GM23338 (cell line): Measurements from ENCODE around the gene DGKG. TPM values are rescaled to one million over a fixed set of nuclear protein-coding genes. Genes with fewer than 3 reads are reported as not detected.

Source experiments
- ATAC-seq: fragments of 200-7000 bp; cut with Tn5 transposase; 3 replicates; pipeline ENCODE4 v1.9.1; 2020
- DNase-seq: peaks from one replicate; pipeline ENCODE4 v3.0.0-alpha.2; 2015; ENCODE audit warnings: low spot score
- H2AFZ ChIP-seq: fragments of 200-600 bp; sonication (generic); 2 replicates; pipeline ENCODE4 v1.8.0; 2016; ENCODE audit warnings: antibody characterized with exemption, mild to moderate bottlenecking, moderate library complexity
- H3F3A ChIP-seq: fragments of 200-600 bp; sonication (generic); replicated peaks from 2 replicates; pipeline ENCODE4 v1.8.0; 2017; ENCODE audit warnings: antibody characterized with exemption, mixed run types, low read depth
- H3K27ac ChIP-seq: fragments of 200-600 bp; sonication (generic); 2 replicates; pipeline ENCODE4 v1.6.1; 2016; ENCODE audit warnings: low read depth
- H3K27me3 ChIP-seq: fragments of 200-600 bp; sonication (generic); 2 replicates; pipeline ENCODE4 v1.8.0; 2016; ENCODE audit warnings: mild to moderate bottlenecking, mixed run types, moderate library complexity; ENCODE audit not compliant: insufficient read depth
- H3K36me3 ChIP-seq: fragments of 200-600 bp; sonication (generic); 2 replicates; pipeline ENCODE4 v1.8.0; 2016; ENCODE audit warnings: mild to moderate bottlenecking; ENCODE audit not compliant: insufficient read depth
- H3K4me1 ChIP-seq: fragments of 200-600 bp; sonication (generic); 2 replicates; pipeline ENCODE4 v1.8.0; 2016; ENCODE audit warnings: mild to moderate bottlenecking, moderate library complexity; ENCODE audit not compliant: insufficient read depth
- H3K4me2 ChIP-seq: fragments of 200-600 bp; sonication (generic); 2 replicates; pipeline ENCODE4 v1.7.1; 2017; ENCODE audit warnings: mixed run types
- H3K4me3 ChIP-seq: fragments of 200-600 bp; sonication (generic); 2 replicates; pipeline ENCODE4 v1.6.1; 2016; ENCODE audit warnings: mixed run types
- H3K79me2 ChIP-seq: fragments of 200-600 bp; sonication (generic); replicated peaks from 2 replicates; pipeline ENCODE4 v1.8.0; 2017; ENCODE audit warnings: mild to moderate bottlenecking; ENCODE audit not compliant: insufficient read depth
- H3K9me2 ChIP-seq: fragments of 200-600 bp; sonication (generic); 2 replicates; pipeline ENCODE4 v1.8.0; 2017; ENCODE audit not compliant: insufficient read depth
- H4K20me1 ChIP-seq: fragments of 200-600 bp; sonication (generic); replicated peaks from 2 replicates; pipeline ENCODE4 v1.8.0; 2017; ENCODE audit warnings: mild to moderate bottlenecking; ENCODE audit not compliant: insufficient read depth
- H3K27ac Mint-ChIP-seq: 2 replicates; pipeline ENCODE4 v1.8.0; 2020; ENCODE audit warnings: inconsistent platforms, mild to moderate bottlenecking, moderate library complexity, mixed read lengths
- H3K27me3 Mint-ChIP-seq: 3 replicates; pipeline ENCODE4 v1.8.0; 2022; ENCODE audit warnings: low read depth, mild to moderate bottlenecking, moderate library complexity, mixed read lengths, inconsistent platforms; ENCODE audit not compliant: insufficient read depth, poor library complexity
- H3K36me3 Mint-ChIP-seq: 3 replicates; pipeline ENCODE4 v1.8.0; 2021; ENCODE audit warnings: low read depth, mild to moderate bottlenecking, inconsistent platforms, moderate library complexity, mixed read lengths
- H3K4me1 Mint-ChIP-seq: 3 replicates; pipeline ENCODE4 v1.8.0; 2020; ENCODE audit warnings: mild to moderate bottlenecking, inconsistent platforms, mixed read lengths
- H3K4me3 Mint-ChIP-seq: 3 replicates; pipeline ENCODE4 v1.8.0; 2021; ENCODE audit warnings: moderate library complexity, mild to moderate bottlenecking, inconsistent platforms, mixed read lengths
- H3K9me3 Mint-ChIP-seq: 3 replicates; pipeline ENCODE4 v1.8.0; 2020; ENCODE audit warnings: moderate library complexity, mild to moderate bottlenecking, inconsistent platforms, mixed read lengths
- CREB1 ChIP-seq: fragments of 250-450 bp; sonication (Bioruptor Pico); IDR thresholded peaks from 2 replicates; pipeline ENCODE4 v1.5.0; 2020; ENCODE audit warnings: low read depth, mild to moderate bottlenecking, moderate library complexity
- CTCF ChIP-seq, 2 experiments: fragments of 200-600 bp in 1 of 2; sonication (generic) in 1 of 2; conservative IDR thresholded peaks; 2 replicates each; pipeline versions ENCODE4 v1.5.1 to v1.6.1; 2016 to 2017; ENCODE audit warnings: antibody characterized with exemption in 2 of 2, low read depth in 2 of 2, mild to moderate bottlenecking in 2 of 2, moderate library complexity in 1 of 2
- ETS1 ChIP-seq: IDR thresholded peaks from 2 replicates; pipeline ENCODE4 v1.6.1; 2016; ENCODE audit warnings: antibody characterized with exemption
- EZH2 ChIP-seq: fragments of 200-600 bp; sonication (generic); IDR thresholded peaks from one replicate; pipeline ENCODE4 v1.8.0; 2017; ENCODE audit warnings: antibody characterized with exemption, mild to moderate bottlenecking, low read depth; ENCODE audit not compliant: unreplicated experiment
- EZH2phosphoT487 ChIP-seq: fragments of 200-600 bp; sonication (generic); IDR thresholded peaks from one replicate; pipeline ENCODE4 v1.8.1; 2018; ENCODE audit warnings: antibody characterized with exemption; ENCODE audit not compliant: unreplicated experiment
- JUNB ChIP-seq: IDR thresholded peaks from one replicate; pipeline ENCODE4 v1.6.1; 2016; ENCODE audit warnings: antibody characterized with exemption; ENCODE audit not compliant: unreplicated experiment
- NANOG ChIP-seq: IDR thresholded peaks from 2 replicates; pipeline ENCODE4 v1.6.1; 2016; ENCODE audit warnings: antibody characterized with exemption, borderline replicate concordance
- POLR2AphosphoS5 ChIP-seq: IDR thresholded peaks from 2 replicates; pipeline ENCODE4 v1.6.1; 2016; ENCODE audit warnings: antibody characterized with exemption, low read depth
- REST ChIP-seq: IDR thresholded peaks from one replicate; pipeline ENCODE4 v1.6.1; 2018; ENCODE audit warnings: antibody characterized with exemption; ENCODE audit not compliant: unreplicated experiment
- STAT1 ChIP-seq: IDR thresholded peaks from one replicate; pipeline ENCODE4 v1.6.1; 2016; ENCODE audit warnings: antibody characterized with exemption; ENCODE audit not compliant: unreplicated experiment
- ZNF114 ChIP-seq: fragments of 250-450 bp; sonication (Bioruptor Pico); IDR thresholded peaks from 2 replicates; pipeline ENCODE4 v1.5.0; 2020; ENCODE audit warnings: mild to moderate bottlenecking, moderate library complexity
- ZNF331 ChIP-seq: fragments of 250-450 bp; sonication (Bioruptor Pico); IDR thresholded peaks from 2 replicates; pipeline ENCODE4 v1.5.0; 2020; ENCODE audit warnings: low read depth, mild to moderate bottlenecking, moderate library complexity
- ZNF462 ChIP-seq: fragments of 250-450 bp; sonication (Bioruptor Pico); IDR thresholded peaks from 2 replicates; pipeline ENCODE4 v1.5.0; 2020; ENCODE audit warnings: mild to moderate bottlenecking, moderate library complexity
- polyA plus RNA-seq: library from polyadenylated mRNA; unstranded; fragments of >200 nt; fragmentation: Nextera tagmentation; extraction: Ambion mirVana; gene quantifications from 2 replicates; pipeline ENCODE4 v1.2.1, GENCODE V29; 2016
- total RNA-seq: library from RNA; depleted of rRNA; stranded (reverse); fragments of >200 nt; shearing (Covaris generic); gene quantifications from 2 replicates; pipeline ENCODE4 v1.2.3, GENCODE V29; 2014

Gene DGKG
- total and polyA plus RNA-seq, 2 experiments from 2014 or later: 0.14 to 0.31 TPM

GRCh38 chr3:186180151-186180550, 181.9 kb downstream of the DGKG start:
- Histone ChIP-seq H3K79me2 (no peaks in the 10 kb centered on the region), H4K20me1 (no peaks in the 10 kb centered on the region), H3F3A (no peaks in the 10 kb centered on the region), H3K4me3 (no peak overlapping the region), H3K36me3 (no peaks in the 10 kb centered on the region), H3K27ac (no peak overlapping the region), H3K27me3 (no peaks in the 10 kb centered on the region), H3K4me1 (no peaks in the 10 kb centered on the region), H2AFZ (no peak overlapping the region), H3K4me2 (no peak overlapping the region), H3K9me2 (no peaks in the 10 kb centered on the region)
- no peak for TF ChIP-seq REST
- TF ChIP-seq EZH2: no peak
- TF ChIP-seq NANOG: no peak
- TF ChIP-seq ETS1: no peak
- TF ChIP-seq CREB1 (CRISPR knock-in tag): no peak
- TF ChIP-seq CTCF (conservative IDR thresholded peaks at IDR 0.05; ENCODE audit: low read depth in 2 of 2): no peak
- no peak for TF ChIP-seq ZNF462 (CRISPR knock-in tag)
- TF ChIP-seq STAT1: no peak
- no peak for TF ChIP-seq POLR2AphosphoS5
- no peak for TF ChIP-seq ZNF114 (CRISPR knock-in tag)
- no peak for TF ChIP-seq EZH2phosphoT487
- no peak for TF ChIP-seq JUNB
- TF ChIP-seq ZNF331 (CRISPR knock-in tag): no peak
- peaks cover 7% of the 10 kb centered on the region for H3K27me3 Mint-ChIP-seq
- peaks cover 2% of the 10 kb centered on the region; the same call in 1 of the 3 replicates for H3K4me1 Mint-ChIP-seq
- ATAC-seq (no peak), DNase-seq (no peak)
- H3K27ac Mint-ChIP-seq: no peak overlapping the region
- H3K9me3 Mint-ChIP-seq: no peaks in the 10 kb centered on the region
- H3K36me3 Mint-ChIP-seq: no peaks in the 10 kb centered on the region
- H3K4me3 Mint-ChIP-seq: no peak overlapping the region
